ENCODE results near the gene CARD14.
"Not testable (repeated sequence)": the region's sequence is repeated elsewhere in the genome, so short reads cannot be mapped to it uniquely, and the experiment has no call there.

The CARD14 gene

DNA sequence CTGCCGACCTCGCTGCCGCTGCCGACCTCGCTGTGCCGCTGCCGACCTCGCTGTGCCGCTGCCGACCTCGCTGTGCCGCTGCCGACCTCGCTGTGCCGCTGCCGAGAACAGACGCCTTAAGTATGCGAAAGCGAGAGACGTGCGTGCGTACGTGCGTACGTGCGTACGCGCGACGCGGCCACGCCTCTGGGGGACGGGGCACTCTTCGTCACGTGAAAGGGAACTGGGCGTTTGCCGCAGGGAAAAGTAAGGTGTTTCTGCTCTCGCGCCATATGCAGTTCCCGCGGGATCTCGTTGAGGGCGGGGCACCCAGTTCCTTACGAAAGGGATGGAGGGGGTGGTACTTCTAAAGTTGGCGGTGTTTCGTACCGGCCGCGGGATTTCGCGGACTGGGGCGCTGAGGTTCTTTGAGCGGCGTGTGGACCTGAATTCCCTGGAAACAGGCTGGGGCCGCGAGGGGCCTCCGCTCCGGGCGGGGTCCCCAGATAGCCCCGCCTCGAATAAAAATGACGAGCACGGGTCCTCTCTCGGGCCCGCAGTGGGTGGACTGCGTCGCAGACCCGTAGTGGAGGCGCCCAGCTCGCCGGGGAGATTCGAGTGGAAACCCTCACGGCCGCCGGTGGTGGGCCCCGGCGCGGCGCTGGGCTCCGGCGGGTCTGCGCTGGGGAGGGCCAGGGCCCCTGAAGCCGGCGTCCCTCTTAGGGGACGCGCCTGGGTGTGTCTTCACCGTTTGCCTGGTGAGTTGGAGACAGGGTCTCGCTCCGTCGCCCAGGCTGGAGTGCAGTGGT, 22.6 kb upstream of the CARD14 start, which contains the start of gene EIF4A3:
Gene EIF4A3, minus strand, starts transcription at position 94 of the 788 bp plus-strand sequence. CDS start 167 bp downstream, outside the sequence.
- TF ChIP-seq, protein P1, sequence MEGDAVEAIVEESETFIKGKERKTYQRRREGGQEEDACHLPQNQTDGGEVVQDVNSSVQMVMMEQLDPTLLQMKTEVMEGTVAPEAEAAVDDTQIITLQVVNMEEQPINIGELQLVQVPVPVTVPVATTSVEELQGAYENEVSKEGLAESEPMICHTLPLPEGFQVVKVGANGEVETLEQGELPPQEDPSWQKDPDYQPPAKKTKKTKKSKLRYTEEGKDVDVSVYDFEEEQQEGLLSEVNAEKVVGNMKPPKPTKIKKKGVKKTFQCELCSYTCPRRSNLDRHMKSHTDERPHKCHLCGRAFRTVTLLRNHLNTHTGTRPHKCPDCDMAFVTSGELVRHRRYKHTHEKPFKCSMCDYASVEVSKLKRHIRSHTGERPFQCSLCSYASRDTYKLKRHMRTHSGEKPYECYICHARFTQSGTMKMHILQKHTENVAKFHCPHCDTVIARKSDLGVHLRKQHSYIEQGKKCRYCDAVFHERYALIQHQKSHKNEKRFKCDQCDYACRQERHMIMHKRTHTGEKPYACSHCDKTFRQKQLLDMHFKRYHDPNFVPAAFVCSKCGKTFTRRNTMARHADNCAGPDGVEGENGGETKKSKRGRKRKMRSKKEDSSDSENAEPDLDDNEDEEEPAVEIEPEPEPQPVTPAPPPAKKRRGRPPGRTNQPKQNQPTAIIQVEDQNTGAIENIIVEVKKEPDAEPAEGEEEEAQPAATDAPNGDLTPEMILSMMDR (IDR thresholded peaks at IDR 0.05; ENCODE audit: control insufficient read depth, insufficient read depth, low read depth, low read length, missing control alignments): no peak
- H3K4me3 ChIP-seq (ENCODE audit: control insufficient read depth, low read depth, low read length): peak within 1 kb of the TSS; percentile 88
- peak; percentile 97 for DNase-seq (ENCODE audit: low read depth)

GRCh38 chr17:80151333-80151732, 18.5 kb upstream of the CARD14 start:
- peak; percentile 58 for DNase-seq (ENCODE audit: low read depth)
- no peak overlapping the region for H3K4me3 ChIP-seq (ENCODE audit: control insufficient read depth, low read depth, low read length)
- TF ChIP-seq, protein P1 (IDR thresholded peaks at IDR 0.05; ENCODE audit: control insufficient read depth, insufficient read depth, low read depth, low read length, missing control alignments): no peak

DNA sequence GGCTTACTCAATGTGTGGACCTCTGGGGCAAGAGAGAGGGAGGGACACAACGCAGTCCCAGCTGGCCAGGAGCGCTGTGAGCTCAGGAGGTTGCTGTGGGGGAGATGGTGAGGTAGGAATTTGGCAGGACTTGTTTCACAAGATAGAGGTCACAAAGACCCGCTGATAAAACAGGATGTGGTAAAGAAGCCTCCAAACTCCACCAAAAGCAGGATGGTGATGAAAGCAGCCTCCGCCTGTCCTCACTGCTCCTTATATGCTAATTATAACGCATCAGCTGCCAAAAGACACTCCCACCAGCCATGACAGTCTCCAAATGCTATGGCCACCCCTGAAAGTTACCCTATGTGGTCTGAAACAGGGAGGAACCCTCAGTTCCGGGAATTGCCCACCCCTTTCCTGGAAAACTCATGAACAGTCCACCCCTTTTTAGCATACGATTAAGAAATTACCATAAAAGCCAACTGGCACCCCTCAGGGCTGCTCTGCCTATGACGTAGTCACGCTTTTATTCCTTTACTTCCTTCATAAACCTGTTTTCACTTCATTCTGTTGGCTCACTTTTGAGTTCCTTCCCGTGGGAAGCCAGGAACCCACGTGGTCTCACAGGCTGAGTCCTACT, 17.6 kb upstream of the CARD14 start:
- H3K4me3 ChIP-seq (ENCODE audit: control insufficient read depth, low read depth, low read length): no peak overlapping the region
- TF ChIP-seq, protein P1 (IDR thresholded peaks at IDR 0.05; ENCODE audit: control insufficient read depth, insufficient read depth, low read depth, low read length, missing control alignments): no peak
- DNase-seq (ENCODE audit: low read depth): peak; percentile 58

DNA sequence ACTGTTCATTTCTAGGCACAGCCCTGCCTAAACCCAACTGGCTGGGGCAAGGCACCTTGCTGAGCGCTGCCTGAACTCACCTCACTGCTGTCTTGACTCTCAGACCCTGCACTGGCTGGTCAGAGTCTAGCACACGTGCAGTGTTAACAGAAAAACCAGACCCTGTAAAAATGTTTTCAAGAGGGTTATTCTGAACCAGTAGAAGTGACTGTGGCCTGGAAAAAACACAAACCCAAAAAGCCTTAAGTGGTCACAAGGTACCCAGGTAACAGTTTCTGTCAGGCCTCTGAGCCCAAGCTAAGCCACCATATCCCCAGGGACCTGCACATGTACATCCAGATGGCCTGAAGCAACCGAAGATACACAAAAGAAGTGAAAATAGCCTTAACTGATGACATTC, 16.8 kb upstream of the CARD14 start:
- TF ChIP-seq, protein P1 (IDR thresholded peaks at IDR 0.05; ENCODE audit: control insufficient read depth, insufficient read depth, low read depth, low read length, missing control alignments): no peak
- no peak overlapping the region for H3K4me3 ChIP-seq (ENCODE audit: control insufficient read depth, low read depth, low read length)
- DNase-seq (ENCODE audit: low read depth): no peak

DNA sequence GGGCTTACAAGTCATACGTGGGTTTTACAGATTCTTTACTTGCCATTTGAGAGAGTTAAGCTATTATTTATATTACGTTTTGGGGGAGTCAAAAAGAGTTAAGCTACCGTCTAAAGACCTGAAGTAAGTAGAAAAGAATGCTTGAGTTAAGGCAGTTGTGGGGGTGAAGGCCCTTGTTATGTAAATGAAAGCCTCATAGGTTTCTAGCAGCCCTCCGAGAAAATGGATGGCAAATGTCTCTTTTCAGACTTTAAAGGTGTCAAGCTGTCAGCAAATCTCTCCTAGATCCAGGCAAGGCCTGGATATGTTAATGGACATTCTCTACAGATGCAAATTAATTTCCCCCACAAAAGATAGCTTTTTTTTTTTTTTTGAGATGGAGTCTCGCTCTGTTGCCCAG, 15.7 kb upstream of the CARD14 start:
- no peak for DNase-seq (ENCODE audit: low read depth)
- TF ChIP-seq, protein P1 (IDR thresholded peaks at IDR 0.05; ENCODE audit: control insufficient read depth, insufficient read depth, low read depth, low read length, missing control alignments): no peak
- H3K4me3 ChIP-seq (ENCODE audit: control insufficient read depth, low read depth, low read length): no peak overlapping the region

DNA sequence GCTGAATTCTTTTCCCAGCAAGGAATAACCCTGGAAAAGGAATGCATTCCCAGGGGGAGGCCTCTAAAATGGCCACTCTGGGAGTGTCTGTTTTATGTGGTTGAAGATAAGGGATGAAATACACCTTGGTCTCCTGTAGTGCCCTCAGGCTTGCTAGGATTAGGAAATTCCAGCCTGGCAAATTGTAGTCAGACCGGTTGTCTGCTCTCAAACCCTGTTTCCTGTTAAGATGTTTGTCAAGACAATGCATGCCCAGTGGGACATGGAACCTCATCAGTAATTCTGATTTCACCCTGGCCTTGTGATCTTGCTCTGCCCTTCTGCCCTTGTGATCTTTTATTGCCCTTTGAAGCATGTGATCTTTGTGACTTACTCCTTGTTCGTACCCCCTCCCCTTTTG, 14.2 kb upstream of the CARD14 start:
- DNase-seq (ENCODE audit: low read depth): not testable (repeated sequence)

DNA sequence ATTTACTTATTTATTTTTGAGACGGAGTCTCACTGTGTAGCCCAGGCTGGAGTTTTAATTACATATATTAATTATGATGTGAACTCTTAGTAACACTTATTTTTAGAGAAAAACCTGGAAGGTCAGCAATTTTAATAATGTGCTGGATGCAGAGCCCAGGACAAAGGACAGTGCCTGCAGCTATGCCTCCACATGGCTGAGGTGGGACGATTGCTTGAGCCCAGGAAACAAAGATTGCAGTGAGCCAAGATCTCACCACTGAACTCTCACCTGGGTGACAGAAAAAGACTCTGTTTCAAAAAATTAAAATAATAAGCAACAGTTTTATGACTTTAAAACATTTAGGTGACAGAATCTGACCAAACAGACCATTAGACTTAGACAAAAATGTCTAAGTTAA, 11.0 kb upstream of the CARD14 start:
- H3K4me3 ChIP-seq (ENCODE audit: control insufficient read depth, low read depth, low read length): no peak overlapping the region
- TF ChIP-seq, protein P1 (IDR thresholded peaks at IDR 0.05; ENCODE audit: control insufficient read depth, insufficient read depth, low read depth, low read length, missing control alignments): no peak
- DNase-seq (ENCODE audit: low read depth): no peak

More for the DNA sequence above, 14.2 kb upstream of the CARD14 start:
- not testable (repeated sequence) for H3K4me3 ChIP-seq (ENCODE audit: control insufficient read depth, low read depth, low read length)
